ENCODE results near the gene BUB3.

The BUB3 gene

DNA sequence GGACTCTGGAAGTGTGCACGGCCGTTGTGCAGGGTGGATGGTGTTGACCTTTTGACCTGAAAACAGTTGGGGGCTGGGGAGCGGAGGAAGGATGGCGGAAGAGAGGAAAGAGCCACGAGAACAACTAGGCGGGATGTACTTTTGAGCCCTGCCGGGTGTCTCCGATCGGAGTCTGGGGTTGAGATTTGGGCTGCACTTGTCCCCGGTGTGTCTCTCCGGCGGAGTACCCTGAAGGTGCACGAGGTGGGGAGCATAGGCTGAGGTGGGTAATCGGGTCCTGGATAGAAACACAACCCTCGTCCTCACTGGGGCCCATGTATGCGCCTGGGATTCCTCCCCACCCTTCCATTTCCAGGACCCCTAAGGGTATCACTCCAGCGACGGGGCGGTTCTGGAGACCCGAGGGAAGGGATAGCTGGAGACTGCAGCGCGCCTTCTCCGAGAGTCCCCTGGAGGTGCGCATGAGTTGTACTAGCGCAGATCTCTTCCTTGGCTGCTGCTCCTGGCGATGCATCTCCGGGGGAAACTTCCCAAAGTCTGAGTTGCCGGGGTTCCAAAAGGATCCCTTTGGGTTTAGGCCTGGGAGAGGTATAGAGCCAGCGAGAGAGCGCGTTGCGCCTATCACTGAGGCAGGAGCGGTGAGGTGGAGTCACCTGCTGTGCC lies 10.9 kb upstream of the BUB3 start:
- Histone ChIP-seq H3K9ac (ENCODE audit: low read depth, low read length) (no peak overlapping the region), H3K36me3 (ENCODE audit: insufficient read depth, low read length) (no peaks in the 10 kb centered on the region), H3K9me3 (ENCODE audit: insufficient read depth, low read length, severe bottlenecking) (no peaks in the 10 kb centered on the region), H3K27ac (ENCODE audit: low read length) (no peak overlapping the region), H3K27me3 (ENCODE audit: insufficient read depth, low read length, poor library complexity) (peaks cover 10% of the 10 kb centered on the region), H2AFZ (ENCODE audit: low read depth, low read length) (no peak overlapping the region), H3K4me2 (ENCODE audit: insufficient read depth, low read length) (no peak overlapping the region), H3K4me3 (ENCODE audit: low read depth in 1 of 2, low read length in 2 of 2) (no peak overlapping the region), H3K4me1 (ENCODE audit: insufficient read depth, low read length) (no peaks in the 10 kb centered on the region), H3K79me2 (ENCODE audit: insufficient read depth, low read length) (no peaks in the 10 kb centered on the region), H4K20me1 (ENCODE audit: insufficient read depth, low read length) (no peaks in the 10 kb centered on the region)
- TF ChIP-seq, protein P1, sequence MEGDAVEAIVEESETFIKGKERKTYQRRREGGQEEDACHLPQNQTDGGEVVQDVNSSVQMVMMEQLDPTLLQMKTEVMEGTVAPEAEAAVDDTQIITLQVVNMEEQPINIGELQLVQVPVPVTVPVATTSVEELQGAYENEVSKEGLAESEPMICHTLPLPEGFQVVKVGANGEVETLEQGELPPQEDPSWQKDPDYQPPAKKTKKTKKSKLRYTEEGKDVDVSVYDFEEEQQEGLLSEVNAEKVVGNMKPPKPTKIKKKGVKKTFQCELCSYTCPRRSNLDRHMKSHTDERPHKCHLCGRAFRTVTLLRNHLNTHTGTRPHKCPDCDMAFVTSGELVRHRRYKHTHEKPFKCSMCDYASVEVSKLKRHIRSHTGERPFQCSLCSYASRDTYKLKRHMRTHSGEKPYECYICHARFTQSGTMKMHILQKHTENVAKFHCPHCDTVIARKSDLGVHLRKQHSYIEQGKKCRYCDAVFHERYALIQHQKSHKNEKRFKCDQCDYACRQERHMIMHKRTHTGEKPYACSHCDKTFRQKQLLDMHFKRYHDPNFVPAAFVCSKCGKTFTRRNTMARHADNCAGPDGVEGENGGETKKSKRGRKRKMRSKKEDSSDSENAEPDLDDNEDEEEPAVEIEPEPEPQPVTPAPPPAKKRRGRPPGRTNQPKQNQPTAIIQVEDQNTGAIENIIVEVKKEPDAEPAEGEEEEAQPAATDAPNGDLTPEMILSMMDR (IDR thresholded peaks at IDR 0.05; ENCODE audit: borderline replicate concordance, extremely low read depth, low read length, poor library complexity, severe bottlenecking) = no peak
- no peak for TF ChIP-seq EZH2 (IDR thresholded peaks at IDR 0.05; ENCODE audit: borderline replicate concordance, low read depth, low read length, severe bottlenecking)
- ATAC-seq (ENCODE audit: insufficient read depth, low read depth) = no peak
- DNase-seq = no peak

DNA sequence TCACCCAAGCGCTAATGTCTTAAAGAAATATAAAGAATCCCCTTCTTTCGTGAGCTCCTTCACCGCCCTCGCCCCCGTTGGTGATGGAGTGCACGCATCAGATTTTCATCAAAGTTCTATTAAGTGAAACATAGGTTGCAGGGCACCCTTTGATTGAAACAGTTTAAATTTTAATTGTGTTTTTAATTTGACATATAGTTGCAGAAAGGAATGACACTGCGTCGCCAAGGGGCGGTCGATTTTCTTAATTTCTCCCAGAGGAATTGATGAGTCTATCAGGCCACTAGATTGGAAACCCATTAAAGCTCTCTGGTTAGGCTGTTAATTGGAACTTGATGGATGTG lies 10.4 kb upstream of the BUB3 start:
- TF ChIP-seq, protein P1 (IDR thresholded peaks at IDR 0.05; ENCODE audit: borderline replicate concordance, extremely low read depth, low read length, poor library complexity, severe bottlenecking) = no peak
- no peak for TF ChIP-seq EZH2 (IDR thresholded peaks at IDR 0.05; ENCODE audit: borderline replicate concordance, low read depth, low read length, severe bottlenecking)
- no peaks in the 10 kb centered on the region for H3K4me1 ChIP-seq (ENCODE audit: insufficient read depth, low read length)
- no peak overlapping the region for H3K4me3 ChIP-seq (ENCODE audit: low read depth in 1 of 2, low read length in 2 of 2)
- H3K27me3 ChIP-seq (ENCODE audit: insufficient read depth, low read length, poor library complexity) = peaks cover 10% of the 10 kb centered on the region
- no peak overlapping the region for H3K9ac ChIP-seq (ENCODE audit: low read depth, low read length)
- H4K20me1 ChIP-seq (ENCODE audit: insufficient read depth, low read length) = no peaks in the 10 kb centered on the region
- H2AFZ ChIP-seq (ENCODE audit: low read depth, low read length) = no peak overlapping the region
- ATAC-seq (ENCODE audit: insufficient read depth, low read depth) (no peak), DNase-seq (no peak)
- no peaks in the 10 kb centered on the region for H3K36me3 ChIP-seq (ENCODE audit: insufficient read depth, low read length)
- no peaks in the 10 kb centered on the region for H3K79me2 ChIP-seq (ENCODE audit: insufficient read depth, low read length)
- no peaks in the 10 kb centered on the region for H3K9me3 ChIP-seq (ENCODE audit: insufficient read depth, low read length, severe bottlenecking)
- H3K4me2 ChIP-seq (ENCODE audit: insufficient read depth, low read length) = no peak overlapping the region
- H3K27ac ChIP-seq (ENCODE audit: low read length) = no peak overlapping the region

DNA sequence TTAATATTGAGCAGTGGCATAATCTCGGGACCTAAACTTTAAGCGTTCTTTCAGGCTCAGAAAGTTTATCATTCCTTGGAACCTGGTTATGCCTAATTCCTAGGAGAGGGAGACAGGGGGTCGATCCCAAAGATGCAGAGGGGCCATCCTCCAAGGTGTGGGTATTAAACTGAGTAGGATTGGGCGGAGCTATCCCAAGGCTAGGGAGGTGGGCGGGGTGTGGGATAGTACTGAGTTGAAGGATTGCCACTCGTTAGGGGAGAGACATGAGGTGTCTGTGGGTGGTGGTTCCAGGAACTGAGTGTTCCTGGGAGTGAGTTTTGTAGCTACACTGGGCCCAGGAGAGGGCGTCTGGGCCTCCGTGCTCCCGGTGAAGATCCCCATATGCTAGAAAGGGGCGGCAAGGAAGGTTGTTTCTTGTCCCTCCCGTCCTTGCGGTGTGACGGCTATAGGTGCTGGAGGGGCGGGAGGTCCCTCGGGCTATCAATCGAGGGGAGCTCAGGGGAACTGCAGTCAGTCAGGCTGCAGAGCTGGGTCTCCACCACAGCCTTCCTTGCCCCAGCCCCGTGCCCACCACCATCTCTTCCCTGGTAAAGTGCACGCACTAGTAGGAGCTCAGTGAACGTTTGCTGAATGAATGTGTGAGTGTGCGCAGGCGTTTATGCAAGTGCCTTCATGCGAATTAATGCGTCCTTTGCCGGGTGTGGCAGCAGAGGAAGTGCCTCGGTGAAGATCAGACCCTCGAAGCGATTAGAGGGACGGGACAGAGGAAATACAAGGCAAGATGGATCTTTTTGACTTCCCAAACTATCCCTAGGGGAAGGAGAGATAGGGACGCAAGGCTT lies 9.3 kb upstream of the BUB3 start:
- no peak for ATAC-seq (ENCODE audit: insufficient read depth, low read depth)
- peaks cover 6% of the 10 kb centered on the region for H3K27me3 ChIP-seq (ENCODE audit: insufficient read depth, low read length, poor library complexity)
- no peak for TF ChIP-seq EZH2 (IDR thresholded peaks at IDR 0.05; ENCODE audit: borderline replicate concordance, low read depth, low read length, severe bottlenecking)
- TF ChIP-seq, protein P1 (IDR thresholded peaks at IDR 0.05; ENCODE audit: borderline replicate concordance, extremely low read depth, low read length, poor library complexity, severe bottlenecking) = peak; percentile 3

More for the DNA sequence above, 9.3 kb upstream of the BUB3 start:
- Histone ChIP-seq H3K9ac (ENCODE audit: low read depth, low read length) (no peak overlapping the region), H3K9me3 (ENCODE audit: insufficient read depth, low read length, severe bottlenecking) (no peaks in the 10 kb centered on the region), H3K79me2 (ENCODE audit: insufficient read depth, low read length) (no peaks in the 10 kb centered on the region), H3K4me1 (ENCODE audit: insufficient read depth, low read length) (no peaks in the 10 kb centered on the region), H3K27ac (ENCODE audit: low read length) (no peak overlapping the region), H3K4me2 (ENCODE audit: insufficient read depth, low read length) (no peak overlapping the region), H4K20me1 (ENCODE audit: insufficient read depth, low read length) (no peaks in the 10 kb centered on the region), H3K4me3 (ENCODE audit: low read depth in 1 of 2, low read length in 2 of 2) (no peak overlapping the region), H3K36me3 (ENCODE audit: insufficient read depth, low read length) (no peaks in the 10 kb centered on the region), H2AFZ (ENCODE audit: low read depth, low read length) (no peak overlapping the region)
- no peak for DNase-seq
